GM11168 (cell line): ENCODE measurements around the gene RBBP9.
"Not testable (repeated sequence)": the region's sequence is repeated elsewhere in the genome, so short reads cannot be mapped to it uniquely, and the experiment has no call there.

Experiments used
- in situ Hi-C: fragments of 300-500 bp; cut with MboI; formaldehyde crosslinking; loops from one replicate; pipeline ENCODE4 v1.12.0; 2022; ENCODE audit warnings: low sequenced_read_pairs; ENCODE audit not compliant: unreplicated experiment

The RBBP9 gene

GRCh38 chr20:18506744-18507143, 9.7 kb upstream of the RBBP9 start:
- in situ Hi-C loops = no loop called here

GRCh38 chr20:18504479-18505060, 7.5 kb upstream of the RBBP9 start:
- in situ Hi-C loops = no loop called here

GRCh38 chr20:18501672-18502071, 4.6 kb upstream of the RBBP9 start:
- in situ Hi-C loops = not testable (repeated sequence)

- in situ Hi-C loops = no loop called here
Observed at GRCh38 chr20:18497603-18498002, 578 bp upstream of the RBBP9 start.

- in situ Hi-C loops = no loop called here
Observed at GRCh38 chr20:18496042-18496441, 983 bp downstream of the RBBP9 start.

GRCh38 chr20:18488301-18488700, 8.7 kb downstream of the RBBP9 start:
- in situ Hi-C loops = no loop called here

GRCh38 chr20:18481596-18481995, 15.4 kb downstream of the RBBP9 start:
- in situ Hi-C loops = no loop called here

- in situ Hi-C loops = no loop called here
Observed at GRCh38 chr20:18477821-18478220, 19.2 kb downstream of the RBBP9 start.

GRCh38 chr20:18477218-18477617, 19.8 kb downstream of the RBBP9 start:
- in situ Hi-C loops = no loop called here

- in situ Hi-C loops = no loop called here
Observed at GRCh38 chr20:18466894-18467730, 29.9 kb downstream of the RBBP9 start, which contains the start of the genes DZANK1 and POLR3F. Gene DZANK1 (minus strand): TSS chr20:18467030. CDS start chr20:18465358, 1,672 bp downstream. Gene POLR3F (plus strand): TSS chr20:18467390. CDS start chr20:18467507, 117 bp downstream.

GRCh38 chr20:18466574-18466893, 30.5 kb downstream of the RBBP9 start:
- in situ Hi-C loops = no loop called here

- in situ Hi-C loops = no loop called here
Observed at GRCh38 chr20:18465536-18466200, 31.4 kb downstream of the RBBP9 start.

- in situ Hi-C loops = no loop called here
Observed at GRCh38 chr20:18456600-18456999, 40.4 kb downstream of the RBBP9 start.

- in situ Hi-C loops = no loop called here
Observed at GRCh38 chr20:18443886-18444285, 53.1 kb downstream of the RBBP9 start.

GRCh38 chr20:18440403-18440802, 56.6 kb downstream of the RBBP9 start:
- in situ Hi-C loops = no loop called here

GRCh38 chr20:18436847-18437246, 60.2 kb downstream of the RBBP9 start:
- in situ Hi-C loops = no loop called here
